Fibroblast of skin of right quadriceps (primary cell): ENCODE data around the gene CUL7.
"Not testable (repeated sequence)": the region's sequence is repeated elsewhere in the genome, so short reads cannot be mapped to it uniquely, and the experiment has no call there.

ENCODE experiments used
- DNase-seq: peaks from one replicate; pipeline ENCODE4 v3.0.0-alpha.2; 2013

CUL7 gene

DNA sequence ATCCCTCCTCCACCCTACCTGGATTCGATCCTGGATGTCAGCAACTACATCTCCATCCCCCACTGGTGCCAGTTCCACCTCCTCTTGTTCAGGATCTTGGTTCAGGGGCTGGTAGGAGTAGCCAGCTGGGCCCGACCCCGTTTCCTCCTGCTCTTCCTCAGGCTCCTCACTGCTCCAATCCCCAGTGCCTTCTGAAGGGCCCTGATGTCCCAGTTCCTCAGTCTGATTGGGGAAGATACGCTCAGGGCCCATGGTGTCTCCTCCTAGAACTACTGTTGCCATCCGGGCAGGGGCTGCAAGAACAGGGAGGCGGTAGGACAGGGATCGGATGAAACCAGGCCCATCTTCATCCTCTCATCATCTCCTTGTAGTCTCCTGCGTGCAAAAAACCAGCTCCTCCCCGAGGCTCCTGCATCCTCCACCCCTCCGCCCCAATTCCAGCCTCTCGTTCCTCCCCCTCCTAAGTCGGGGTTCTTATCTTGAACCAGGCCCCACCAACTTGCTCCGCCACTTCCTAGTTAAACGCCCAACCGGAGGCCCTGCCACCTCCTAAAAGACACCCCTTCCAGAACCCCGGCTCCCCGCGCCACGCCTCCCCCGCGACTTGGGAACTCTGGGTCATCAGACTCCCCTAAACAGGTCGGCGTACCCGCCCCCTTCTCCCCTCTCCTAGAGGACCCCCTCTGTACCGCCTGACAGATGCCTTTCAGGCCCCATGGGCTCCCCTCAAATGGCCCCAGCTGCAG lies 40.4 kb downstream of the CUL7 start:
- peak; percentile 15 for DNase-seq

DNA sequence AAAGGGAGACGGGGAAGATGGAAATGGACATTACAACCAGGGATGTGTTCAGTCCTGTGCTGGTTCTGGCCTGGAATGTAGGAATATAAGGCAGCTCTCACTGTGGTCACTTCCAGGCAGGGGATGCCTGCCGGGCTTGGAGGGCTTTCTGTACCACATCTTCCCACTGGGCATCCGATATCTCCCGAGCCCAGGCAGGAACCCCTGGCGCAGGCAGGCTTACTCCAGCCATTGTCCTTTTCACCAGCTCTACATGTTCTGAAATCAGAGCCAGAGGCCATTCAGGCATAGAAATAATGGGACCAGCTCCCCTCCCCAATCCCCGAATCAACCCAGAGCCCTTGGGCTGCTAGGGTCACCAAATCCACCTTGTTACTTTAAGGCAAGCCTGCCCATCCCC lies 41.3 kb downstream of the CUL7 start:
- no peak for DNase-seq

GRCh38 chr6:43011207-43011606 lies 42.4 kb downstream of the CUL7 start:
- DNase-seq, result no peak

GRCh38 chr6:43009124-43009523 lies 44.5 kb downstream of the CUL7 start:
- no peak for DNase-seq

- DNase-seq, result no peak
Measured at GRCh38 chr6:43007126-43007525, 46.5 kb downstream of the CUL7 start.

- no peak for DNase-seq
Measured at GRCh38 chr6:43006251-43006650, 47.4 kb downstream of the CUL7 start.

GRCh38 chr6:43005844-43006243 lies 47.8 kb downstream of the CUL7 start:
- no peak for DNase-seq

- no peak for DNase-seq
Measured at GRCh38 chr6:43001843-43002242, 51.8 kb downstream of the CUL7 start.

- not testable (repeated sequence) for DNase-seq
Measured at GRCh38 chr6:42998205-42998604, 55.4 kb downstream of the CUL7 start.

DNA sequence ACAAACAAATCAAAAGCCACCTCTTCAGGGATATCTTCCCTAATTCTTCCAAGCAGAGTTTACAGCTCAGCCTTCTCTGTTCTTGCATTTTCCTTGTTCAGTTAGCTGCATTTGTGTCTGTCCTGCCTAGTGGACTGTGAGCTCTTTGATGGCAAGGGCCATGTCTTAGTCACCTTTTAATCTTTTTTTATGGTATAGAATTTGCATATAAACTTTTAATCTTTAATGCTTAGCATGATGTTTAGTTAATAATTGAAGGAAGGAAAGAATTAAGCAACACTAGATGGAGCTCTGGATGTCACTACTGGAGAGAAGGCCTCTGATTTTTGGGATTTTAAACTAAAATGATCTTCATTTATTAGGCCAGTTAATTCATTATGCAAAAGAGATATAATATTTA lies 57.1 kb downstream of the CUL7 start:
- no peak for DNase-seq

DNA sequence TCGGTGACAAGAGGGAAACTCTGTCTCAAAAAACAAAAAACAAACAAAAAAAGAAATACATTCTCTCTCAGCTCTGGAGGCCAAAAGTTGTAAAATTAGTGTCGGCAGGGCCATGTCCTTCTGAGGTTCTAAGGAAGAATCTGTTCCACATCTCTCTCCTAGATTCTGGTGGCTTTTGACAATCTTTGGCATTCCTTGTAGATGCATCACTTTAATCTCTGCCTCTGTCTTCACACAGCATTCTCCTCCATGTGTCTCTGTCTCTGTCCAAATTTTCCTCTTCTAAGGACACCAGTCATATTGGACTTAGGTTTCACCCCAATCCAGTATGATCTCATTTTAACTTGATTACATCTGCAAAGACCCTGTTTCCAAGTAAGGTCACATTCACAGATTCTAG lies 60.2 kb downstream of the CUL7 start:
- DNase-seq, result no peak

- DNase-seq, result no peak
Measured at GRCh38 chr6:42989923-42990322, 63.7 kb downstream of the CUL7 start.

GRCh38 chr6:42988486-42989020 lies 65.1 kb downstream of the CUL7 start:
- DNase-seq, result no peak
